Myocyte (in vitro differentiated cells): ENCODE measurements around the gene SLC30A3. TPM values are rescaled to one million over a fixed set of nuclear protein-coding genes. Genes with fewer than 3 reads are reported as not detected.

Experiments
- DNase-seq: peaks from one replicate; pipeline ENCODE4 v3.0.0-alpha.2; 2012; ENCODE audit warnings: low read depth
- total RNA-seq: library from RNA; depleted of rRNA; stranded (reverse); fragments of >200 nt; gene quantifications from 2 replicates; pipeline ENCODE4 v1.2.3, GENCODE V29; 2014

The SLC30A3 gene
- total RNA-seq, 1 donor from 2014 or later = 0.03 TPM

DNA sequence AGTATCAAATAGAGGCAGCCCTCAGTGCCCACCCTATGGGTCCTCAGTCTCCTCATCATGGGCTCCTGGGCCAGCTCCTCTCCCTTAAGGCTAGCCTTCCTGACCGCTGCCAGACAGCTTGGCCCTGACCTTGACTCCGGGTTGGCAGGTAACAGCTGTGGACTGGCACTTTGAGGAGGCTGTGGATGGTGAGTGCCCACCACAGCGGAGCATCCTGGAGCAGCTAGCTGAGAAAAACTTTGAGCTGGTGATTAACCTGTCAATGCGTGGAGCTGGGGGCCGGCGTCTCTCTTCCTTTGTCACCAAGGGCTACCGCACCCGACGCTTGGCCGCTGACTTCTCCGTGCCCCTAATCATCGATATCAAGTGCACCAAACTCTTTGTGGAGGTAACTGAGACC lies 26.7 kb downstream of the SLC30A3 start:
- DNase-seq = no peak

DNA sequence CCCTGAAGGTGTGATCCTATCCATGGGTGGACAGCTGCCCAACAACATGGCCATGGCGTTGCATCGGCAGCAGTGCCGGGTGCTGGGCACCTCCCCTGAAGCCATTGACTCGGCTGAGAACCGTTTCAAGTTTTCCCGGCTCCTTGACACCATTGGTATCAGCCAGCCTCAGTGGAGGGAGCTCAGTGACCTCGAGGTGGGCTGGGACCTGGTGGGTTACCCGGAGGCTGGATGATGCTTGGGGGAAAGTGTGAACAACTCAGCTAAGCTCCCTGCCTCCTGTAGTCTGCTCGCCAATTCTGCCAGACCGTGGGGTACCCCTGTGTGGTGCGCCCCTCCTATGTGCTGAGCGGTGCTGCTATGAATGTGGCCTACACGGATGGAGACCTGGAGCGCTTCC lies 29.5 kb downstream of the SLC30A3 start:
- DNase-seq = no peak

DNA sequence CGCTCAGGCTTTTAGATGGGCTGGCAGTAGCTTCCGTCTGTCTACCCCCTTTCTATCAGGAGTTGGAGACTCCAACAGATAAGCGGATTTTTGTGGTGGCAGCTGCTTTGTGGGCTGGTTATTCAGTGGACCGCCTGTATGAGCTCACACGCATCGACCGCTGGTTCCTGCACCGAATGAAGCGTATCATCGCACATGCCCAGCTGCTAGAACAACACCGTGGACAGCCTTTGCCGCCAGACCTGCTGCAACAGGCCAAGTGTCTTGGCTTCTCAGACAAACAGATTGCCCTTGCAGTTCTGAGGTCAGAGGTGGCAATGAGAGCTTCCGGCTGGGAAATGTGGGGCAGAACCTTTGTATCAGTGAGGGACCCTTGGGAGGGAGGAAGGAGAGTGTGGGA lies 30.9 kb downstream of the SLC30A3 start:
- peak; percentile 20 for DNase-seq

DNA sequence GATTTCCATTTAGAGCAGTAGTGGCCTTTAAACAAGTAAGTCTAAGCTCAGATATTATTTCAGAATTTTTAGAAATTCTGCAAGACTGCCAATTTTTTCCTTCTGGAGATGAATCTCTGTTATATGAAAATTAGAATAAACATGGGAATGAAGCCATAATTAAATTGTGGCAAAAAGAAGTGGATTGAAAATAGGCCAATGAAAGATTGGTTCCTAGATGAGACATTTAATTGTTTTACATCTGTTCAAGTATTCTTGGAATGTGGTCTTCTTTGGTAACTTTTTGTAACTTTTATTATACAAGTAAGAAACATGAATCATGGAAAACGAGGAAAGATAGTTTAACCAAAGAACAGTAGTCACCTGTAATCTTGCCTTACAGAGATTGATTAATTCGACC lies 35.3 kb downstream of the SLC30A3 start:
- DNase-seq = no peak

DNA sequence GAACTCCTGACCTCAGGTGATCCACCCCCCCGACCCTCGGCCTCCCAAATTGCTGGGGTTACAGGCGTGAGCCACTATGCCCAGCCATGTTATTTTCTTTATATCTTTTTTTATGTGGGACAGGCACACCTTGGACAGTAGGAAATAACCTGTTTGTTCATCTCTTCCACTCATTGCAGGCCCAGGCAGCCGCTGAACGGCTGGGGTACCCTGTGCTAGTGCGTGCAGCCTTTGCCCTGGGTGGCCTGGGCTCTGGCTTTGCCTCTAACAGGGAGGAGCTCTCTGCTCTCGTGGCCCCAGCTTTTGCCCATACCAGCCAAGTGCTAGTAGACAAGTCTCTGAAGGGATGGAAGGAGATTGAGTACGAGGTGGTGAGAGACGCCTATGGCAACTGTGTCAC lies 37.3 kb downstream of the SLC30A3 start:
- no peak for DNase-seq

DNA sequence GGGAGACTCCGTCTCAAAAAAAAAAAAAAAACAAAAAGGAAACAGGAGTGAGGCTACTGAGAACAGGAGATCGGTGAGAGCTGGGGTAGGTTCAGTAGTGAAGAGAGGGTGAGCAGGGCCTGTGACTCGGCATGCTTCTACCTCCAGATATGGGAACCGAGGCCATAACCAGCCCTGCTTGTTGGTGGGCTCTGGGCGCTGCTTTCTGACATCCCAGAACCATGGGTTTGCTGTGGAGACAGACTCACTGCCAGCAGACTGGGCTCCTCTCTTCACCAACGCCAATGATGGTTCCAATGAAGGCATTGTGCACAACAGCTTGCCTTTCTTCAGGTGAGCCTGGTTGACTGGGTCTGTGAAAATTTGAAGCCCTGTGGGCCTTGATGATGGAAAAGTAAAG lies 39.4 kb downstream of the SLC30A3 start:
- no peak for DNase-seq

DNA sequence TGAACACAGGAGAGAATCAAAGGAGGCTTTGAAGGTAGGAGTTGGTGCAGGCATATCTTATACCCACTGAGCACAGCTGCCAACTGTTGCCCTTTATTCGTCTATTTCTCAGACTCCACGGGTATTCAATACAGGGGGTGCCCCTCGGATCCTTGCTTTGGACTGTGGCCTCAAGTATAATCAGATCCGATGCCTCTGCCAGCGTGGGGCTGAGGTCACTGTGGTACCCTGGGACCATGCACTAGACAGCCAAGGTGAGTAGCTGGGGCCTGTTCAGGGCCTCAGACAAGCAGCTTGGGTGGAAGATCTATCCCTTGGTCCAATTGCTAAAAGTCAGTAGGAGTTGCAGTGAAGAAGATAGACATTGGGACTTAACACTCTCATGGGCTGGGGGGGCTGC lies 40.4 kb downstream of the SLC30A3 start:
- no peak for DNase-seq

DNA sequence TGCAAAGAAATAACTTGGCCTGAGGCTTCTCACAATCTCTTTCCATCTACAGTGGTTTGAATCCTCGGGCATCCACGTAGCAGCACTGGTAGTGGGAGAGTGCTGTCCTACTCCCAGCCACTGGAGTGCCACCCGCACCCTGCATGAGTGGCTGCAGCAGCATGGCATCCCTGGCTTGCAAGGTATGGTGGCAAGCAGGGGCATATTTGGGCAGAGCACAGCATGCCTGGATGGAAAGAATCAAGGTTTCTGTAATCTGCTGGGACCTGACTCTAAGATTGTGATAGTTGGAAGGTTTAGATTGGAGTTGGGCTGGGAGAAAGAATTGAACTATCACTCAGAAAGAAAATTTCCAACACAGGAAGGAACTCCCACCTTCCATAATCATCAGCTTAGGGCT lies 41.7 kb downstream of the SLC30A3 start:
- no peak for DNase-seq

DNA sequence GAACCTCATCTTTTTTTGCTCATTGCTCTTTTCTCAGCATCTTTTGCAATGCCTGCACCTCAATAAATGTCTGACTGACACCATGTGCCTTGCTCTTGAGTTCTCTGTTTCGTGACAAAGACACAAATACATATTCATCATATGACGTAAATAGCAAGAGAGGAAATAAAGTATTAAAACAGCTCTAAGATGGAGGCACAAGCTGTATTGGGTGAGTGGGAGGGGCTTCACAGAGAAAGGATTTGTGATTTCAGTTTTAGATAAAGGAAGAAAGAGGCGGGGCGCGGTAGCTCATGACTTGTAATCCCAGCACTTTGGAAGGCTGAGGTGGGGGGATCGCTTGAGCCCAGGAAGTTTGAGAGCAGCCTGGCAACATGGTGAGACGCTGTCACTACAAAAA lies 42.8 kb downstream of the SLC30A3 start:
- no peak for DNase-seq

DNA sequence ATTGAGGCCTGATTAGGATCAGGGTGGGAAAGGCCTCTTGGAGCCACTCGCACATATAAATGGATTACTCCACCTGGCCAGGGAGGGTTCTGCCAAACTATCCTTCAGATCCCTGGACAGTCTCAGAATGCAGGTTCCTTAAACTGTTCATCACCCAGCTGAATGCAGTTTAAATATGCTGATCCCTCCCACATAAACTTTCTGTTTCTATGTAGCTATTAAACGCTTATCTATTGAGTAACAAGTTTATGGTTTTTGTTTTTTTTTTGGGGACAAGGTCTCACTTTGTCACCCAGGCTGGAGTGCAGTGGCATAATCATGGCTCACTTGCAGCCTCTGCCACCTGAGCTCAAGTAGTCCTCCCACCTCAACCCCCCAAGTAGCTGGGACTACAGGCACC lies 43.8 kb downstream of the SLC30A3 start:
- no peak for DNase-seq

DNA sequence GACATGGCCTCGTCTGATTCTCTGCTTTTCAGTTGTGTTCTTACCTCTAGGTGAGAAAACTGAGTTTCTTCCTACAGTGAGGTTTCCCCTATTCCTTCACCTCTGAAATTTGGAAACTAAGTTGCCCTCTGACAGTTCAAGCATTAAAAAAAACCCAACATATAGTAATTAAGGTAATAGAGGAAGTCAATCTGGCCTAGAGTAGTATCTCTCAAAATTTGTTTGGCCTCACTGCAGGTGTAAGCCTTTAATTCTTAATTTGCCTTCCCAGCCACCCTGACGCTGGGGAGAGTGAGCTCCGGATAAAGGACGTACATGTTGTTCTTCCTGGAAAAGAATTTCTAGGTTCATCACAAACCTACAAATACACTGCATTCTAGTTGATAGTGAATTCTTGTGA lies 44.2 kb downstream of the SLC30A3 start:
- no peak for DNase-seq

DNA sequence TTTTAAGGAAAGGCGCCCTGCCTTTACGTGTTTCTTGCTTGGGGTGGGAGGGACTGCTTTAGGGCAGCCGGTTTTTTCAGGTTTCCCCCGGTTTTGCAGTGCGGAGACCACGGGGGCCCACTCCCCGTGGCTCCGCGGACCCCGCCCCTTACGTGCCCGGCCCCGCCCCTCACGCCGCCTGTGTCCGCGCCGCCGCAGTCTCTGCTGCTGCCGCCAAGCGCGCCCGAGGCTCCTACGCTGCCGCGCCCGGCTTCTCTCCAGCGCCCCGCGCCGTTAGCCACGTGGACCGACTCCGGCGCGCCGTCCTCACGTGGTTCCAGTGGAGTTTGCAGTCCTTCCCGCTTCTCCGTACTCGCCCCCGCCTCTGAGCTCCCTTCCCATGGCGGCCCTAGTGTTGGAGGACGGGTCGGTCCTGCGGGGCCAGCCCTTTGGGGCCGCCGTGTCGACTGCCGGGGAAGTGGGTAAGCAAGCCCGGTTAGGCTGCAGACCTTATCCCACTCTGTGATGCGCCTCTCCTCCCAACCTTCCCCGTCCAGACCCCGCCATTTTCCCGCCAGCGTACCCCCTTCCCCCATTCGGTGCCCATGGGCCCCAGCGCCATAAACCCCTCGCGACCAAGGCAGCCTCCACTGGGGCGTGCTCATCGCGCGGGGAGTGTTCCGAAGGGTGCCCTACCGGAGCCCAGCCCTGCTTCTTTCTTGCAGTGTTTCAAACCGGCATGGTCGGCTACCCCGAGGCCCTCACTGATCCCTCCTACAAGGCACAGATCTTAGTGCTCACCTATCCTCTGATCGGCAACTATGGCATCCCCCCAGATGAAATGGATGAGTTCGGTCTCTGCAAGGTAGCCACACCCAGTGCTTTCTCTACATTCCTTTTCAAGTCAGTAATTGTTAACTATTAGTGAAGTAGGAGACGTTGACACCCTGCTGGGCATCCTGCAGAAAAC lies 45.4 kb downstream of the SLC30A3 start, which contains the start of gene CAD:
CAD (plus strand) TSS at position 197 of the 949 bp plus-strand sequence; CDS start at position 380, 183 bp downstream.
- DNase-seq = peak; percentile 91

DNA sequence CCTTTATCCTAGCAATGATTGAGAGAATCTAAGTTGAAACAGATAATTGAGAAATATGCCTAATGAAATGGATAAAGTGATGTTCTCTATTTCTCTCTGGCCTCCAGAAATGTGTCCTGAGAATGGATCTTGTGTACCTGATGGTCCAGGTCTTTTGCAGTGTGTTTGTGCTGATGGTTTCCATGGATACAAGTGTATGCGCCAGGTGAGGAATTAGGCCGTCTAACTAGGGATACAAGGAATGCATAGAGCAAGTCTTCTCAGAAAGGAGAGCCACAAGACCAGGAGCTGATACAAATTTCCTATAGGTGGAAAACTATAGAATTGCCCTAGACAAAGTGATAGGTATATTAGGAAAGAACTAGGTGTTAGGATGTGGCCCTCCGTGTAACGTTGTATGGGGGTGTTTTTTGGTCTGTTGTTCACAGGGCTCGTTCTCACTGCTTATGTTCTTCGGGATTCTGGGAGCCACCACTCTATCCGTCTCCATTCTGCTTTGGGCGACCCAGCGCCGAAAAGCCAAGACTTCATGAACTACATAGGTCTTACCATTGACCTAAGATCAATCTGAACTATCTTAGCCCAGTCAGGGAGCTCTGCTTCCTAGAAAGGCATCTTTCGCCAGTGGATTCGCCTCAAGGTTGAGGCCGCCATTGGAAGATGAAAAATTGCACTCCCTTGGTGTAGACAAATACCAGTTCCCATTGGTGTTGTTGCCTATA lies 46.3 kb downstream of the SLC30A3 start:
- DNase-seq = no peak

DNA sequence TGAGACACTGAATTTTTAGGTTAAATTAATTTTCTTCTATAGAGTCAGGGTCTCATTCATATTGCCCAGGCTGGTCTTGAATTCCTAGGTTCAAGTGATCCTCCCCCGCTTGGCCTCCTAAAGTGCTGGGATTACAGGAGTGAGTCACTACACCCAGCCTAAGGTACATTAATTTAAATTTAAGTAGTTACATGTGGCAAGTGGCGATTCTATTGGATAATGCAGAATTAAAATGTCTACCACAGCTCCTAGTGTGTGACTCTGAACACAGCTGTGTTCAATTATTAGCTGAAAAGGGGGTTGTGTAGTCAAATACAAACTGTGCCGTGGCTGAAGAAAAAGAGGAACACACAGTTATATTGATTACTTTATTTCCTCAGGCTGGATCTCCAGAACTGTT lies 47.9 kb downstream of the SLC30A3 start:
- no peak for DNase-seq

DNA sequence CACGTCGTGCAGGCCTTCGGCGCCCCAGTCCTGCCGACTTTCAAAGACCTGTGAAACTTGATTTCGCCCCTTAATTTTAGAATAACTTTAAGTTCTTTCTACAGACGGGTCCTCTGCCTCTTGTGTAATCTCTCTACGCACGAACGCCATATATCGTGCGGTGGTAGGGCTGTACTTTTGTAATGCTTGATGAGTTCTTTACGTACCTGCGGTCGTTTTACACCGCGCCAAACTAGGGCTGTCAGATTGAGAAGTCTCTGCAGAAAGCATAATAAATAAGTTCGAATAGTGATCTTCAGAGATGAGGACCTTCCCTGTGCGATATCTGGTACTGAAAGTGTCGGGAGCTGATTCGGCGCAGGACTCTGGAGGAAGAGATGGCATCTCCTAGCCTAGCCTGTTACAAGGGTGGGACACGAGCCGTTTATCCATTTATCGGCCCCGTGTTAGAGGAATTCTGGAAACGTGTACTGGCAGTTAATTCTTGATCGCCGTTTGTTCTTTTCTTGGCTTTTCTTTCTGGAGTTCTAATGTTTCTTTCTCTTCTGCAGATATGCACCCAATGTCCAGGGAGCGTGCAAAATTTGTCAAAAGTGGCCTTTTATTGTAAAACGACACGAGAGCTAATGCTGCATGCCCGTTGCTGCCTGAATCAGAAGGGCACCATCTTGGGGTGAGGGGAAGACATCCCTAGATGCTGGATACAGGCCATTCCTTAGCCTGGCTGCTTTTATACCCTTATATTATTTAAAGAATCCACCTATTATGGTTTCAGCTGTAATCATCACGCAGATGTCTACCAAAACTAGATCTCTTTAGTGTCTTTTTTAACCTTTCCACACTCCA lies 50.0 kb downstream of the SLC30A3 start:
- peak; percentile 11 for DNase-seq

DNA sequence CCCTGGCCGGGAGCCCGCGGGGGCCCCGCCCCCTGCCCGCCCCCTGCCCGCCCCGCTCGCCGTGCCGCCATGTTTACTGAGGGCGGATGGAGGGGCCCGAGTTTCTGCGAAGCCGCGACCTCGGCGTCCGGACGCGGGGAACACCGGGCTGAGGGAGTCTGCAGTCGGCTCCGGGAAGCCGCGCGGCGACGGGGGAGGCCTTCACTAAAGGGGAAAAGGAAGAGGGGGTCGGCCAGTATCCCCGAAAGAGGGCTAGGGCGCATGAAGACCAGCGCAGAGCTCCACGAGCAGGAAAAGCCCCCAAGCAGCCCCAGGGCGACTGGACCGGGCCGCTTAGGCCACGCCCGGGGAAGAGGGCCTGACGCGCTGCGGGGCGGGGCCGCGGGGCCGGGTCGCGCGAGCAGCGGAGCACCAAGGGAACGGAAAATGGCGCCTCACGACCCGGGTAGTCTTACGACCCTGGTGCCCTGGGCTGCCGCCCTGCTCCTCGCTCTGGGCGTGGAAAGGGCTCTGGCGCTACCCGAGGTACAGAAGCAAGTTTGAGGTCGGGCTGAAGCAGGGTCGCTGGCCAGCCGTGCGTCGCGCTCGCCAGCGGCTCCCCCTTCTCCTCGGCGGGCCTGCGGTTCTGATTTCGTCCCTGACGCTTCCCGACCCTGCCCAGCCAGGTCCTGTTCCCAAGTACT lies 50.8 kb downstream of the SLC30A3 start, which contains the start of the genes ATRAID and SLC5A6:
ATRAID (plus strand) TSS at position 99 of the 683 bp plus-strand sequence; CDS start at position 427, 328 bp downstream.
SLC5A6 (minus strand) TSS at position 326 of the 683 bp plus-strand sequence. CDS start 4,618 bp downstream, outside the sequence.
- peak; percentile 90 for DNase-seq

DNA sequence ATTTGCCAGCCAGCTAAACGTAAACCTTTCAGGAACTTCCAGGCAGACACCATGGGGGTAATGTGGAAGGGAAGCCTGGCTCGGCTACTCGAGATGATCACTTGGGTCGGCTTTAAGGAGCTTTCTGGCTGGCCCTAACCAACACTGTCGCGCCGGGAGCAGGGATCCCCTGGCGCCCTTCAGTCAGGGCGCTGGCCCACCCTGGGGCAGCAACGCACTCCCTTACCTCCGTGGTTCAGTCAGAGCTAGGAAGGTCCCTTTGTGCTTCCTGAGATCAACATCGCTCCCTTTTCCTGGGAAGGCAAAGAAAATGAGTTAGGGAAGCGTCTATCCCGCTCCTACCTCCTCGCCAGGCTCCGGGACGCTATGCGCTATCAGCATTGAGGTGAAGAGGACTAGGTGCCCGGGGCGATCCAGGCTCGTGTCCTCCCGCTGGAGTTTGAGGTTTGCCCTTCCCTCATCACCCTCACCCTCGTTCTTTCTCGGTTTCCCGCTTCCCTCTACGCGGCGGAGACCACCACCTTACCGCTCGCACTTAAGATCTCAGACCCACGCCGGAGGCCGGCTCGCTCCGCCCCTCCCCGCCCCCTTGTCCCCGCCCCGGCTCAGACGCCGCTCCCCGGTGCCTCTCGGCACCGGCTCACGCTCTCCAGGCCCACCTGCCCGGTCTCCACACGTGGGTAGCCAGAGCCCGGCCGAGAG lies 51.5 kb downstream of the SLC30A3 start:
- DNase-seq = no peak

DNA sequence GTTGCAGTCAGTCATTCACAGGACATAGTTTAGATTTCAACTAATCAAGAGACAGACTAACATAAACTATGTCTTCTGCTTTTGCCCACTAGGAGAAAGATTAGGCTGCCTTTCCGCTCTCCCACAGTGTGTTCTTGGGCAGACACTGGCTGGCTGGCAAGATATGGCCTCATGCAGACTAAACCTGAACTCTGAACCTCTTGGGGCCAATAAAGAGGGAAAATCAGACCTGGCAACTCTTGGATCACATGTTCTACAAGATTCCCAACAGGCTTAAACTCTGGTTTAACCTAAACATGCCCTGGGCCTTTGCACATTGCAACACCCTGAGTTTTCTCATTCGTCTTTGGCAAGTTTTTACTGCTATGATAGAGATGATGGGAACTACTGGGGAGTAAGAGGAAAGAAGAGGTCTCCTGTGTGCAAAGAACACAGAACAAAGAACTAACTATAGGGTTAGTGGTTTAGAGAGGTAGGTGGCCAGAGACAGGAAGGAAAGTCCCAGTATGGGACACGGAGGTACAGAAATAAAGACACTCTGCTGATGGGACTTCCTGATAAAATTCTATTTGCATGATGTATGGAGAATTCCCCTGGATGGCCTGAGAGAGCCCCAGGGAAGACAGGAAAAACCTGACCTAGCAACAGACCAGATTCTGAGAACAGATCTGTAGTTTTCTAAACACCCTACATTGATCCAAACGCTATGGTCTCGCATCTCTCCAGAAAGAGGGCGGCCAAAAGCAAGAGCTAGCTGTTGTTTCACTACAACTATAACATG lies 53.0 kb downstream of the SLC30A3 start:
- DNase-seq = no peak

DNA sequence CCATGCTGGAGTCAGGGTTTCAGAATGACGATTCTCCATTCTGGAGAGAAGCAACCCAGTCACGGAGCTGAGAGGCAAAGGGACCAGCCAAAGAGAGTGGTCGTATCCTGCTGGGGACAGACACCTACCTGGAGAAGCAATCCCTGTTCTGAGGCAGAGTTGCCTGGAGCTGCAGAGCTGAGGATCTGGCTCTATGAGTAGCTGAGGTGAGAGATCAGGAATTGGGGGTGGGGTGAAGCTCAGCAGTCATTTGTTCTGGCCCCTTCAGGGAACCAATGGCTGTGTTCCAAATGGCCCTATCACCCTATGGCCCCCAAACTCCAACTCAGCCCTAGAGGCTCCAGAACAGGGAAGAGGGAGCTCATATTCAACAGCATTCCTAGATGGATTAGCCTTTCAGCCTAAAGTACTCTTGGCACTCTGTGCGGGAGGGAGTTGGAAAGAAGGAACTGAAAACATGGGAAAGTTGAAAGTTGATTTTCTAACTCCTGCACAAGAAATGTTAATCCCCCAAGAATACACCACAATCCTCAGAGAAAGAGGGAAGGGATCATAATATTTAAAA lies 54.3 kb downstream of the SLC30A3 start:
- DNase-seq = no peak
